T1000 (cell line): ENCODE results near the gene ATP8A2.
"Not testable (repeated sequence)": the region's sequence is repeated elsewhere in the genome, so short reads cannot be mapped to it uniquely, and the experiment has no call there.

ENCODE experiments used
- DNase-seq: peaks from one replicate; lab custom pipeline; 2025; ENCODE audit warnings: mixed read lengths; lab: John Stamatoyannopoulos, UW

ATP8A2 gene

DNA sequence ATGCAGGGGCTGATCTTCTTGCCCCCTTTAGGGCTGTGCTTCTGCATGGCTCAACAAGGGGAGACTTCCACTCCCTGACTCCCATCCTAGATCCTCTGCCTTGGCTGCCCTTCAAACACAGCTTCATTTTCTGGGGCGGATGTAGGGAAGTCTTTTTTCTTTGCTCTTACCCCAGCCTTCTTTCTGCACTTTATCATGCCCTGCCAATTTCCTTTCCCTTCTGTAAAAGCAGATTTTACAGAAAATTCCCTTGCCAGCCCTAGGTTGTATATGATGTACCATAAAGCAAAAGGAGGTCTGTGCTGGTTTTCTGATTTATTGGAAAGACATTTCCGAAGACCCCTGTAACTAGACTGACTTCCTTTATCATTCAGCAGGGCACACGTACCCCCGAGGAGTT is 396.6 kb downstream of the ATP8A2 start:
- no peak for DNase-seq

DNA sequence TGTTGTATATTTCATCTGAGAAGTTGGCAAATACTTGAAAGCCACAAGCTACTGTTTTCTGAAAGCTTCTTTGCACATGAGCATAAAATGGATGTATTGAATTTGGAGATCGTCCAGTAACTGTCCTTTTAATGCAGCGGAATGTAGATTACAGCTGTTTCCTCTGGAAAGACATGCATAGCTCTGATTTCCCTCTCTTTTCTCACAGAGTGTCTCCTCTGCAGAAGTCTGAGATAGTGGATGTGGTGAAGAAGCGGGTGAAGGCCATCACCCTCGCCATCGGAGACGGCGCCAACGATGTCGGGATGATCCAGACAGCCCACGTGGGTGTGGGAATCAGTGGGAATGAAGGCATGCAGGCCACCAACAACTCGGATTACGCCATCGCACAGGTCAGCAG is 397.1 kb downstream of the ATP8A2 start:
- DNase-seq = no peak

DNA sequence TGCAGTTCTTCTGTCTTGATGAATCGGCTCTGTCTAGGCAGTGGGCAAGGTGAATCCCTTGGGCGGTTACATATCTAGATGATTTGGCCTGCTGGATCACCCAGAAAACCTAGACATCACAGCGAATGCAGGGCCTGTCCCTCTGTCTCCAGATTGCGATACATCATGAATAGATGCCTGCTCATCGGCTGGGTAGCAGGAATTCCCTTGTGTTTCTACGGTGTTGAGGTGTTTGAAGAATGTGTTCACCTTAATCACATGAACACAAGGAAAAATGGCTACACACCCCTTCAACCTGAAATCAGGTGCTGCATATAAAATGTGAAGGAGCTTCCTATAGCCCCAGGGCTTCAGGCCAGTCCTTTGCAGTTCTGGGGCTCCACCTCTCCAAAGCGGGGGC is 398.8 kb downstream of the ATP8A2 start:
- no peak for DNase-seq

DNA sequence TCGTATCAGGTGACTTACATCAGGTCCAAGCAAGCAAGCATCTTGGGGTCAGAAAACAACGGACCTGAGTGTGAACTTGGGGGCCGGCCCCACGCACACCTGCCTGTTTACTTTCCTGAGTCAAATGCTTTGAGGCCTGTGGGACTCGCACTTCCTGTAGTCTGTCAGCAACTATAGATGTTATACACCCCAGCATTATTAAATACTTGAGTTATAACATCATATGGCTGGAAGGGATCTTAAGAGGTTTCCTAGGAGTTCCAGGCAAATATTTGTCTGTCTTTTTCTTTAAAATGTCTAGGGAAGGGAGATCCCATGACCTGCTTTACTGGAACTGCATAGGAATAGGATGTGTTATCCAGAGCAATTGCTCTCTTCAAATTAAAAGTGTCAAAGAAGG is 399.4 kb downstream of the ATP8A2 start:
- DNase-seq = no peak

DNA sequence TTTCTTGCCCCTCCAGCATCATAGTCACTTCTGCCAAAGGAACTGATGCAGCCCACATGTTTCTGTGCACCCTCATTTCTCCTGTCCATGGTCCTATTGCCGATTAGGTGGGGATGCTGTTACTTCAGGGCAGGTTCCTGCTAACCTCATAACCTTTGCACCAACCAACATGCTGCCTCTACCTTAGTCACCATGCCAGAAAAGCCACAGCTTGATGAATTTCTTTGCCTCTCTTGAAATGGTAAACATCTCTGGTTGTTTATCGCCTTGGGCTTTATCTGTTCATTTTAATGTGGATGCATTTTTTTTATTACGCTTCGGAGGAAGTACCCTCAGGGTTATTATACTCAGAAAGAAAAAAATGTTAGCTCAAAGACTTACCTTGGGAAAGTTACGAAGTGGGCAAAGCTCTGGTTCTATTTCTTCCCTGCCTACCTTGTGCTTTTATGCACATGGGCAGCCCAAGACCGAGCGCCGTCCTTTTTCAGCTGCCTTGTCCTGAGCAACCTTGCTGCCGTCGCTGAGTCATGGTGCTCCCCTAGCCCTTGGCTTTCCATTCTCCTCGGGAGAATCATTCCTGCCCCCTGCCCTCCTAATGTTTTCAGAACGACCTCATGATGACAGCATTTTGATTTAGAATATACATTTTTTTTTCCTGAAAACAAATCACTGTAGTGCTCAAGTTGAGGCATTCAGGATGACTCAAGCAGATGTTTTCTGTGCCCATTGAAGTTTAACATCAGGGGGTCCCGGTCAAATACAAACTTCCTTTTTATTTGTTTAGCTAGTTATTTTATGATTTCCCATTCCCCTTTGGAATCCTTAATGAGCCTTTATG is 400.1 kb downstream of the ATP8A2 start:
- no peak for DNase-seq

DNA sequence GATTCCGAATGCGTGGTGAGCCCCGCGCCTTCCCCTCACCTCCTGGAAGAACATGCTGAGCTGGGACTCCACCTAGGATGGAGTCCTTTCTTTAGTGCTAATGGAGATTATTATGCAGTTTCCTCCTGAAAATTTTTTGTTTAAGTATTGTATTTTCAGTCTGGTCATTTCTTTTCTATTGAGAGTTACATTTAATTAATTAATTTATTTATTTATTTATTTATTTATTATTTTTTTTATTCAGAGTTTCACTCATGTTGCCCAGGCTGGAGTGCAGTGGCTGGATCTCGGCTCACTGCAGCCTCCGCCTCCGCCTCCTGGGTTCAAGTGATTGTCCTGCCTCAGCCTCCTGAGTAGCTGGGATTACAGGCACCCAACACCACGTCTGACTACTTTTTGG is 400.8 kb downstream of the ATP8A2 start:
- not testable (repeated sequence) for DNase-seq

DNA sequence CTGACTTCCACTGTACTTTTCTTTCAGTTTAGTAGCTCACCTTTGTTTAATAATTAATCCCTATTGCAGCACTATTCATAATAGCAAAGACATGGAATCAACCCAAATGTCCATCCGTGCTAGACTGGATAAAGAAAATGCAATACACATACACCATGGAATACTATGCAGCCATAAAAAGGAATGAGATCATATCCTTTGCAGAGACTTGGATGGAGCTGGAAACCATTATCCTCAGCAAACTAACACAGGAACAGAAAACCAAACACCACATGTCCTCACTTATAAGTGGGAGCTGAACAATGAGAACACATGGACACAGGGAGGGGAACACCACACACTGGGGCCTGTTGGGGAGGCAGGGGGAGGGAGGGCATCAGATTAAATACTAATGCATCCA is 402.3 kb downstream of the ATP8A2 start:
- not testable (repeated sequence) for DNase-seq

DNA sequence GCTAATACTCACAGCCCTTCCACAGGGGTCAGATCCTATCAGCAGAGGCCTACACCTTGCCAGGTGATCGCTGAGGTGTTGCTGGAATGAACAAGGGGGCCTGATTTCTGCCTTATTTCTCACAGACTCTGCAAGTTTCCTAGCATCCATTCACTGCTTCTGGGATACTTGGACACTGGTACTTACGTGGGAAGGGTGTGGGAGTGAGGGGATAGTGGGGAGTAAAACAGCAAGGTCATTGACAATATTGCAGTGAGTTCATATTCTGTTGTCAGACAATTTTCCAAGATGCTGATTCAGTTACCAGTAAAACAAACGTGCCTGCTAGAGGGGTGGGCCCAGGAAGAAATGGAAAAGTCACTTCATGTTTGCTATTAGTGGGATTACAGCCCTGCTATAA is 403.5 kb downstream of the ATP8A2 start:
- no peak for DNase-seq

DNA sequence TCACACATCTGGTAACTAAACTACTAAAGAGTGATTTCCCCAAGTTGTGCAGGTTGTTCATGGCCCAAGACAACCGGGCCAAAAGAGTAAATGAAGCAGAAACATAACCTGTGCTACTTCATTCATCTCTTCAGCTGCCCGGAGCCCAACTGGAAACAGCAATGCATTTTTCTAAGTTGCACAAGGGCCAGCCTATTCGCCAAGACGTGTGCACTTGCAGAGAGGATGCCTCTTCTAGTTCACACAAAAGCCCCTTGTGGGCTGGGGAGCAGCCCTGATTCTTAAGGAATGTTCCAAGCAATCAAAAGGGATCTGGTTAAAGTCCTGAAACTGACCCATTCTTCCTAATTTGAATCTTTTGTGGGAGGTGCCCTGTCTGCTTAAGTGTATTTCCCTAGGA is 404.2 kb downstream of the ATP8A2 start:
- DNase-seq = no peak

DNA sequence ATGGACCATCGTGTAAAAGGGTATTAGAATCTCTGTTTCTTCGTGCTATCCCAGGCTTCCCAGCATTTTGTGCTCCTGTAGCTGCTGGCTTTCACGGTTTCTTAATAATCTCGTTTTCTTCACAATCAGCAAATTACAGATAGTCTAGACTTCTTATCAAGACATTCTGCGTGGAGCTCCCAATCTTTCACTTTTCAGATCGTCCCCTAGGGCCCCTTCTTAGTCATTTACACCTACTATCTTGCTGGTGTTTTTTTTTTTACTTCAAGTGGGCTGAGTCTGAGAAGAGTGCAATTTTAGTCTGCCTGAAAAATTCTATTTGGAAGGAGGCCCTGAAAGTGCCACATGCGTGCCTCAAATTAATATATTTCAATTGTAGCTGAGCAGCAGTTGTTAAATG is 404.9 kb downstream of the ATP8A2 start:
- DNase-seq = no peak

DNA sequence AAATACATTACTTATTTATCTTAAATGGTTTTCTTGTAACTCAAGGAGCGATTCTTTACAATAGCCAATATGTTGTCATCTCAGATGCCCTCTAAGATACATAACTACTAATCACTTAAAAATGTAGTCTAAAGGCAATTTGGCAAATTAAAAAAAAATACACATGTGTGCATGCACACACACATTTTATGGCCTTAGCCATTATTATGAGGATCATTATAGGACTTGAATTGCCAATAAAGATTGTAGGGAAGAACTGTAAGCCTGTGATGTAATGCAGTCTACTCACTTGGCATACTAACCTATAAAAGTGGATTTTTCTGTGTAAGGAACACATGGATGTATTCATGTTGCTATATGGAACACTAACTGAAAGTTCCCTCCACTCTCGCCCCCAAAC is 405.7 kb downstream of the ATP8A2 start:
- DNase-seq = no peak

DNA sequence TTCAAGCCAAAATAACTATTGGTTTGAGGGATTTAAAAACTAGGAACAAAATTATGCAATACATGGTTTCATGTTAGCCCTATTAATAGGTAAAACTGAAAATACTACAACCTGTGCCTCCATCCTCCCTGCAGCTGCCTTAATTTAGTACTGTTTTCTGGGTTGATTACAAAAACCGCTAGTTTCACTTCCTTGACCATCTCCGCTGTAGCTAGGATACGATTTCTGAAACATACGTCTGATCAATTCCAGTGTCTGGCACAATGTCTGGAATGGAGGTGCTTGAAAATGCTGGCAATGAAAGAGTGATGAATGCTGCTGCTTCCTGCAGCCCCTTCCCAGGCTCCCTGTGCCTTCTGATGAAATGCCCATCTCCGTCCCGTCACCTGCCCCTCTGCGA is 406.6 kb downstream of the ATP8A2 start:
- DNase-seq = no peak

DNA sequence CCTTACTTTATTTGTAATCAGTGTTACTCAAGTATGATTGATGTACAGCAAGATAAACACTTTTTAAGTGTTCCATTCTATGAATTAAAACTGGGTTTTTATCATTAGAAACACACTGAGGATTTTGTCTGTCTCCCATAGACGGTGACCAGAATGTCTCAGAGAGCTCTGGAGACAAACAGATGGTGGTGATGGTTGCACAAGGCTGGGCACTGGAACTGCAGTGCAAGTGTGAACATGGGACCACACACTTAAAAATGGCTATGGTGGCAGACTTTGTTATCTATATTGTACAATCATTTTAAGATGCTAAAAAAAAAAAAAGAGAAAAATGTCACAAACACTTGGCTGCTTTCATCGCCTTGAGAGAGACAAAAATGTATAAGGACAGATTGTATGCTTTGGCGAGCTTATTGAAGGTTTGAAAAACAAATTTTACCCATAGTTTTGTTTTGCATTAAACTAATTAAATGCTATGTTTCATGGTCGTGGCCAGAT is 407.1 kb downstream of the ATP8A2 start:
- DNase-seq = no peak

DNA sequence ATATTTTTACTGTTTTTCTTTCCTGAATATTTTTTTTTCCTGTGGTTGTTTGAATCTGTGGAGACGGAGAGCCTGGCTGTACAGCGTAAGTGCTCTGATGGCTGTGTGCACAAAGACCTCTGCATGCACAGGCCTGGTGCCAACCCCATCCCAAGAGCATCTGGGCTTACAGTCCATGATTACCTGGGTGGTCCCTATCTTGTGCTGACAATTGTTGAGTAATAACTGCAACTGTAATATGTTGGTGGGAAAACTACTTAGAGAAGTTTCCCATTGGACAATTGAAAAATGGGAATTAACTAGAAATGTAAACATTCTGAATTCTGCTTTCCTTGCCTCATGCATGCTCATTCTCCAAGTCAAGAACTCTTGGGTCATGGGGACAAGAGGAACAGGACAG is 411.3 kb downstream of the ATP8A2 start:
- DNase-seq = no peak

DNA sequence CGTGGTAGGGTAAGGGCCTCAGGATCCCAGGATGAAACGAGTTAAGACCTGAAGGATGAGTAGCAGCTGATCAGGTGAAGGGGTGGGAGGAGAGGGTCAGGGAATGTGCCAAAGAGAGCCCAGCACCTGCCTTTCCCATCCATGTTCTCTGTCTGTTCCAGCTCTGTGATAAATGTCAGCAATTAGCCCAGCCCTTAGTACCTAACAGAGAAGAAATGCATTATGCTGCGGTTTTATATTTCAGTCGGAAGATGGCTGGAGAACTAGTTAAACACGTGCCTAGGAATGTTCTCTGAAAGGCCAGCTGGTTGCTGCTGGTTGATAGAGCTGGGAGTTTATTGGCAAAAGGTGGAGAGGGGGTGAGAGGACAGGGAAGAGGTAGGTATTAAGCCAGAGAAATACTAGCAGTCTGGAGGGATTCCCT is 411.8 kb downstream of the ATP8A2 start:
- DNase-seq = no peak

DNA sequence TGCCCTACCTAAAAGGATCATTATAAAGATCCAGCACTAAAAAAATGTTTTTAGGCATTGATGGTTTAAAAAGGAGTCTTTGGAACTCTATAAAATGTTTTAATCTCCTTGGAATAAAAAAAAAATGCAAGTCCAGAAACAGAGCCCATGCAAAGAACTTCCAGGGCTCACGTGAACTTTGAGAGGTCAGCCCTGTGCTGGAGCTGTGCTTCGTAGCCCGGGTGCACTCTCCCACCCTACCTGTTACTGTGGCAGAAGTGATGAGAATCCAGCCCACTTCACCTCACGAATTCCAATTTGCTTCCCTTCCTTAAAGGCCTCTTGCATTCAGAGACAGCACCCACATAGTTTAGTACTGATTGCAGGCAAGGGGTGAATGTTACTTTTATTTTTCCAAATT is 412.3 kb downstream of the ATP8A2 start:
- no peak for DNase-seq

DNA sequence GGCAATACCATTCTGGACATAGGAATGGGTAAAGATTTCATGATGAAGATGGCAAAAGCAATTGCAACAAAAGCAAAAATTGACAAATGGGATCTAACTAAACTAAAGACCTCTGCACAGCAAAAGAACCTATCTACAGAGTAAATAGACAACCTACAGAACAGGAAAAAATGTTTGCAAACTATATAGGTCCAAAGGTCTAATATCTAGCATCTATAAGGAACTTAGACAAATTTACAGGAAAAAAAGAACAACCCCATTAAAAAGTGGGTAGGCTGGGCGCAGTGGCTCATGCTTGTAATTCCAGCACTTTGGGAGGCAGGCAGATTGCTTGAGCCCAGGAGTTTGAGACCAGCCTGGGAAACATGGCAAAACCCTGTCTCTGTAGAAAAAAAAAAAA is 418.4 kb downstream of the ATP8A2 start:
- not testable (repeated sequence) for DNase-seq

DNA sequence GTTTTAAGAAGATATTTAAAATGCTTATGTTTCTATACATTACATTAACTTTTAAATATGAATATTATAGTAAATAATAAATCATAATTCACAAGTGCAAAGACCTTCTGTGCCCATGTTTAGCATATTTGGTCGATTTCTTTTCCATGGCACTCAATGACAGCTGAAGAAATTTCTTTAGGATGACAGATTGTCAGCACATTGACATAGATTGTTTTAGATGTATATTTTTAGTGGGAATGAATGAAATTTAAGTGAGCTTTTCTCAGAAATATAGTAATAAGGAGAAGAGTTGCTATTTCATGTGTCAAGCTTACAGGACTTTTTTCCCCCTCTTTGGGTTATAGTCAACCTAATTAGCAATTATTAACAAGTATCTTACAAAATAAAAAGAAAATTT is 423.5 kb downstream of the ATP8A2 start:
- DNase-seq = no peak

DNA sequence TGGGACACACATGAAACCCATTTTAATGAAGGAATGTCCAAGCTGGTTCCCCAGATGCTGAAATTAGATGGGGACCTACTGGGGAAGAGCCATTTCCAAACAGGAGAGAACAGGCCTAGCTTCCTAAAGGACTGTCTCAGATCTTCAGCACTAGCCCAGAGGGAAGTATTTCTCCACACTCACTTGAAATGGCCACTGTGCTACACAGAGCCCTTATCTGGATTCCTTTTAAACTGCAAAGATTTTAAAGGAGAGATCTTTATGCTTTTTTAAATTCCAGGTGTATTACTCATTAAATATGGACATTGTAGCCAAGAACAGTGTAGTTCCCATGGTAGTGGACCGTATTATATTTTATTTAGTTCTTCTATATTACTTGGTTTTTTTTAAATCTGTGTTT is 424.7 kb downstream of the ATP8A2 start:
- DNase-seq = no peak

DNA sequence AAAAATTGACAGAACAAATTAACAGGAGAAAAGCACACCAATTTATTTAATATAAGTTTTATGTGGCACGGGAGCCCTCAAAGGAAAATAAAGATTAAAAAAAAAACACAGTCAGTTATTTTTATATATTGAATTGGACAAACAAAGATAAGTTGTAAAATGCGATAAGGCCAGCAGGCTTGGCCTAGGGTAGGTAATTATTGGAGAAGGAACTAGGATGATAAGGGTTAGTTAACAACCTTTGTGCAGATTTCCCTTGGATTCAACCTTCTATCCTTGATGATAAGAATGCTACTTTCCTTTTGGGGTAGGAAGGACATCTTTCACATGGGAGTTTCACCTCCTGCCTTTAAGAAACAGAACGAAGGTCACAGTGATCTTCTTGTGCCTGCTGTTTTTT is 427.2 kb downstream of the ATP8A2 start:
- DNase-seq = no peak

DNA sequence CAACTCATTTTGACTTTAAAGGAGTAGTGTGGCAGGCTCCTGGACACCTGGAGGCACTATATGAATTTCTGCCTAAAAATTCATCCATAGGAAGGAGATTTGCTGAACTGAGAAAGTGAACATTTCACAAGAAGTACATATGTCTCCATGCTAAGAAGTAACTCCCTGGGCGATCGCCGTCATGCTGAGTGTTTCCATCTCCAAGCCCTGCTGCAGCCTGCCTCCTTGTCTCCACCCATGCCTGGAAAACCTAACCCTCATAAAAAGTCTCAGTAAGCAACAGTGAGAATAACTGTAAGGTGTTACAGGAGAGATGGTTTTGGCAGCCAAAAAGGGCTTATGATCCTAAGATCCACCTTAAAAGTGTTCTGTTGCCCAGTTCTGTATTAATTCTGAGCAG is 428.7 kb downstream of the ATP8A2 start:
- no peak for DNase-seq

DNA sequence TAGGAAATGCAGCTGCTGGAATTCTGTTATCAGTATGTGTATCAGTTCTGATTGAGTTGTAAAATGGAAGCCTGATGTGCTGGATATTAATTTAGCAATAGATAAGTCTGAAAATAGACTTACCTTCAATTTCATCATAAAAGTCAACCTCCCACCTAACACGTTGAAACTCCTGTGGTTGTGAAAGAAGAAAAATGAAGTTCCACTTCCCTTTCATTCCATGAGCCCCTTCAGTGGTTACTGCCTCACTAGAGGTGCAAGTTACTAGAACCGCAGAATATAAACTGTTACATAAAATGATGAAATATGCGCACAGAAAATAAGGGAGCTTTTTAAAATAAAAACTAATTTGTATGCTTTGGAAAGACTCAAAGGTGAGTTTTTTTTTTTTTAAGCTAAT is 430.8 kb downstream of the ATP8A2 start:
- no peak for DNase-seq

DNA sequence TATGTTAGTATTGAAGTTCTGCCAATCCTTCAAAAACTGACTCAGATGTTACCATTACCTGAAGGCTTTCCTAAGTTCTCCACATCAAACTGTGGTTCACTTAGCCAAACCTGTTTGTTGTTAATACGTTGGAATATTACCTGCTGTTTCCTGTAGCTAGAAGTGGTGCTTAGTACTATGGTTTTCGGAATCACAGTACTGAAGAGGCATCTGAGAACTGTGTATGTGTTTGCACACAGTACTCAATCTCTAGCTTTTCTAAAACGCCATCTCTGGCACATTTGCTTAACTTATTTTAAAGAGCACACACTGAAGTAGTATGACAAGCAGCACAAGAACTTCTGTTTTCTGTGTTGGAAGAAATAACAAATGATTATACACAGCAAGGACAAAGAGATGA is 431.9 kb downstream of the ATP8A2 start:
- DNase-seq = no peak
